Measurements from ENCODE around the gene MTHFD1L. TPM values are rescaled to one million over a fixed set of nuclear protein-coding genes. Genes with fewer than 3 reads are reported as not detected.
"Not testable (repeated sequence)": the region's sequence is repeated elsewhere in the genome, so short reads cannot be mapped to it uniquely, and the experiment has no call there.

The MTHFD1L gene
- total and polyA plus RNA-seq, 5 experiments from 2014 or later, result 3.8 to 20.1 (median 8.3) TPM

DNA sequence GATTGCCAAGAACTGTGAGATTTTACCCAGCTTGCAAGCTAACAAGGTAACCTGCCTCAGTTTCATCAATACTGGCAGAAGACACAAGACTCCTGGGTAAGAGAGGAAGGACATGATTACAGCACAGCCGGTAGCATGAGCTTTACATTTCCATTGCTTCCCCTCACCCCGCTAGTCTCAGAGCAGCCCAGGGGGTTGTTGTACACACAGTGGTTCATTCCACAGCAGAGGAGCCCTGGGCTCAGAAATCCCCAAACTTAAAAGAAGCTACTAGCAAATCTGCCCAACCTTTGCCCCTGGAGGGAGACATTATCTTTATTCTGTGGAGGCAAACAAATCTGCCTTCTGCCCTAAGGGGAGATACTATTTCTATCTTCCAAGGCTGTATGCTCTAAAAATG is 17.1 kb upstream of the MTHFD1L start:
- peaks cover 0 to 12% (median 6%) of the 10 kb centered on the region in 5 donors for H3K27me3 Mint-ChIP-seq
- H3K27ac Mint-ChIP-seq, result no peak overlapping the region
- H3K9me3 Mint-ChIP-seq, result no peaks in the 10 kb centered on the region
- POLR2A ChIA-PET, result no interaction called here
- no peaks in the 10 kb centered on the region for H3K36me3 Mint-ChIP-seq
- H3K4me3 Mint-ChIP-seq, result no peak overlapping the region
- ATAC-seq, result no peak
- no peak for DNase-seq
- H3K4me1 Mint-ChIP-seq, result peaks cover 0 to 1% (median 0%) of the 10 kb centered on the region in 4 donors

- H3K27ac Mint-ChIP-seq, ATAC-seq, POLR2A ChIA-PET, H3K4me1 Mint-ChIP-seq, H3K4me3 Mint-ChIP-seq, H3K9me3 Mint-ChIP-seq, H3K36me3 Mint-ChIP-seq, DNase-seq: not testable (repeated sequence)
- H3K27me3 Mint-ChIP-seq, result peaks cover 3 to 12% (median 6%) of the 10 kb centered on the region in 5 donors
Measured at GRCh38 chr6:150854392-150854791, 11.1 kb upstream of the MTHFD1L start.

- peaks cover 3 to 12% (median 9%) of the 10 kb centered on the region in 5 donors for H3K27me3 Mint-ChIP-seq
- H3K36me3 Mint-ChIP-seq, H3K9me3 Mint-ChIP-seq, ATAC-seq, DNase-seq, H3K4me3 Mint-ChIP-seq, H3K27ac Mint-ChIP-seq, POLR2A ChIA-PET, H3K4me1 Mint-ChIP-seq: not testable (repeated sequence)
Measured at GRCh38 chr6:150855171-150855570, 10.3 kb upstream of the MTHFD1L start.

GRCh38 chr6:150857062-150857944 is 8.2 kb upstream of the MTHFD1L start:
- no peak for ATAC-seq
- DNase-seq, result no peak
- Mint-ChIP-seq H3K27me3 (peaks cover 5 to 18% (median 17%) of the 10 kb centered on the region in 5 donors), H3K27ac (no peak overlapping the region), H3K4me3 (no peak overlapping the region), H3K36me3 (no peaks in the 10 kb centered on the region), H3K4me1 (peaks cover 0 to 2% (median 0%) of the 10 kb centered on the region in 4 donors), H3K9me3 (no peaks in the 10 kb centered on the region)
- POLR2A ChIA-PET, result no interaction called here

GRCh38 chr6:150857945-150858308 is 7.6 kb upstream of the MTHFD1L start:
- DNase-seq (no peak), ATAC-seq (no peak)
- Mint-ChIP-seq H3K4me3 (no peak overlapping the region), H3K36me3 (no peaks in the 10 kb centered on the region), H3K9me3 (no peaks in the 10 kb centered on the region), H3K4me1 (peaks cover 0 to 2% (median 0%) of the 10 kb centered on the region in 4 donors), H3K27ac (no peak overlapping the region), H3K27me3 (peaks cover 8 to 24% (median 23%) of the 10 kb centered on the region in 5 donors)
- POLR2A ChIA-PET, result no interaction called here

DNA sequence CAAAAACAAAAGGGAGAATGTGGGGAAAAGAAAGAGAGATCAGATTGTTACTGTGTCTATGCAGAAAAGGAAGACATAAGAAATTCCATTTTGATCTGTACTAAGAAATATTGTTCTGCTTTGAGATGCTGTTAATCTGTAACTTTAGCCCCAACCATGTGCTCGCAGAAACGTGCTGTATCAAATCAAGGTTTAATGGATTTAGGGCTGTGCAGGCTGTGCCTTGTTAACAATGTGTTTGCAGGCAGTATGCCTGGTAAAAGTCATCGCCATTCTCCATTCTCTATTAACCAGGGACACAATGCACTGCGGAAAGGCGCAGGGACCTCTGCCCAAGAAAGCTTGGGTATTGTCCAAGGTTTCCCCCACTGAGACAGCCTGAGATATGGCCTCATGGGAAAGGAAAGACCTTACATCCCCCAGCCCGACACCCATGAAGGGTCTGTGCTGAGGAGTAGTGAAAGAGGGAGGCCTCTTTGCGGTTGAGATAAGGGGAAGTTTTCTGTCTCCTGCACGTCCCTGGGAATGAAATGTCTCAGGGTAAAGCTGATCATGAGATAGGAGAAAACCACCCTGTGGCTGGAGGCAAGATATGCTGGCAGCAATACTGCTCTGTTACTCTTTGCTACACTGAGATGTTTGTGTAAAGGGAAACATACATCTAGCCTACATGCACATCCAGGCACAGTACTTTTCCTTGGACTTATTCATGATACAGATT is 3.9 kb upstream of the MTHFD1L start:
- POLR2A ChIA-PET, ATAC-seq, H3K36me3 Mint-ChIP-seq, DNase-seq, H3K9me3 Mint-ChIP-seq, H3K4me3 Mint-ChIP-seq: not testable (repeated sequence)
- peak overlapping the region in 1 of 10 donors; percentile 35 for H3K27ac Mint-ChIP-seq
- H3K4me1 Mint-ChIP-seq, result peaks cover under 1 to 10% (median 7%) of the 10 kb centered on the region in 4 donors
- H3K27me3 Mint-ChIP-seq, result peaks cover 8 to 35% (median 21%) of the 10 kb centered on the region in 5 donors

- Mint-ChIP-seq H3K36me3 (peaks cover 0 to 2% (median 0%) of the 10 kb centered on the region in 3 donors), H3K4me1 (peaks cover 7 to 18% (median 13%) of the 10 kb centered on the region in 4 donors), H3K27ac (no peak overlapping the region), H3K4me3 (no peak overlapping the region), H3K27me3 (peaks cover 8 to 35% (median 21%) of the 10 kb centered on the region in 5 donors), H3K9me3 (no peaks in the 10 kb centered on the region)
- ATAC-seq (no peak), DNase-seq (no peak)
- POLR2A ChIA-PET, result no interaction called here
Measured at GRCh38 chr6:150863213-150863928, 2.1 kb upstream of the MTHFD1L start.

DNA sequence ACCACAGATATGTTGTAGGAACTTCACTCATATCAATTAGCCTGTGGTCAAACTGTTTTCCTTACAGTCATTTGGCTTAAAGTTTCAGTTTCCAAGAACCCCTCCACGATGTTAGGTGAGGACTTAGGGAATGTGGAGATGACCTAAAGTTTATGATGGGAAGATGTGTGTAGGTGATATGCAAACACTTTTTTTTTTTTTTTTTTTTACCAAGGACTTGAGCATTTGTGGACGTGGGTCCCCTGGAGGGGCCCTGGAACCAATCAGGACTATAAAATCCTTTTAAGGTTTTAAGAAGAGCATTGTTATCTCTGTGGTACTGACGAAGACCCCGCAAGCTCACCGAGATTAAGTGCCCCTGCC is 478 bp upstream of the MTHFD1L start:
- ATAC-seq (no peak), DNase-seq (no peak)
- Mint-ChIP-seq H3K27me3 (peaks cover 5 to 26% (median 17%) of the 10 kb centered on the region in 5 donors), H3K9me3 (no peaks in the 10 kb centered on the region), H3K27ac (peak overlapping the region in 8 of 10 donors; percentile 31 to 87 (median 76)), H3K4me3 (peak overlapping the region; percentile 68 to 92 (median 83)), H3K36me3 (peaks cover 0 to 2% (median 0%) of the 10 kb centered on the region in 3 donors), H3K4me1 (peaks cover 7 to 18% (median 13%) of the 10 kb centered on the region in 4 donors)
- POLR2A ChIA-PET, result interaction anchor here (0.7 kb wide), 1 partner anchor 72 kb away, joined by 4 read pairs; no protein-coding TSS in a partner anchor

- Mint-ChIP-seq H3K9me3 (no peaks in the 10 kb centered on the region), H3K4me3 (peak overlapping the region; percentile 79 to 97 (median 90)), H3K27ac (peak overlapping the region in 8 of 10 donors; percentile 62 to 92 (median 86)), H3K36me3 (peaks cover 0 to 2% (median 0%) of the 10 kb centered on the region in 3 donors), H3K4me1 (peaks cover 7 to 18% (median 13%) of the 10 kb centered on the region in 4 donors), H3K27me3 (peaks cover 4 to 26% (median 17%) of the 10 kb centered on the region in 5 donors)
- peak; percentile 76 to 81 for ATAC-seq
- DNase-seq, result peak; percentile 43 to 83 (median 54)
- POLR2A ChIA-PET, result interaction anchor here (0.5 to 1.6 kb wide), 2 partner anchors 524 to 601 kb away, joined by 3 to 4 read pairs; no protein-coding TSS in a partner anchor
Measured at GRCh38 chr6:150866147-150866990, 867 bp downstream of the MTHFD1L start.

- peak overlapping the region; percentile 79 to 97 (median 90) for H3K4me3 Mint-ChIP-seq
- ATAC-seq (no peak), DNase-seq (no peak)
- peak overlapping the region in 9 of 10 donors; percentile 44 to 89 (median 78) for H3K27ac Mint-ChIP-seq
- peaks cover 0 to 2% (median 0%) of the 10 kb centered on the region in 3 donors for H3K36me3 Mint-ChIP-seq
- POLR2A ChIA-PET, result interaction anchor here (0.7 to 1.6 kb wide), 3 partner anchors 523 to 1004 kb away, joined by 3 to 4 read pairs (median 3); no protein-coding TSS in a partner anchor
- peaks cover 3 to 19% (median 14%) of the 10 kb centered on the region in 5 donors for H3K27me3 Mint-ChIP-seq
- no peaks in the 10 kb centered on the region for H3K9me3 Mint-ChIP-seq
- peaks cover 6 to 18% (median 13%) of the 10 kb centered on the region in 4 donors for H3K4me1 Mint-ChIP-seq
Measured at GRCh38 chr6:150866991-150867501, 1.5 kb downstream of the MTHFD1L start.

DNA sequence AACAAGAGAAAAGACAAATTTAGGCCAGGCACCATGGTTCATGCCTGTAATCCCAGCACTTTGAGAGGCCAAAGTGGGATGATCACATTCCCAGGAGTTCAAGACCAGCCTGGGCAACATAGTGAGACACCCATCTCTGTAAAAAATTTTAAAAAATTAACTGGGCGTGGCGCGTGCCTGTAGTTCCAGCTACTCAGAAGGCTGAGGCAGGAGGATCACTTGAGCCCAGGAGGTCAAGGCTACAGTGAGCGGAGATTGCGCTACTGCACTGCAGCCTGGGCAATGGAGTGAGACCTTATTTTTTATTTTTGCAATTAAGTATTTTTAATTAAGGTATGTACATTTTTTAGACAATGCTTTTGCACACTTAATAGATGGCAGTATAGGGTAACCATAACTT is 3.3 kb downstream of the MTHFD1L start:
- ATAC-seq, result no peak
- H3K27me3 Mint-ChIP-seq, result peaks cover 0 to 2% (median 0%) of the 10 kb centered on the region in 5 donors
- H3K36me3 Mint-ChIP-seq, result no peaks in the 10 kb centered on the region
- no peak overlapping the region for H3K4me3 Mint-ChIP-seq
- H3K9me3 Mint-ChIP-seq, result no peaks in the 10 kb centered on the region
- POLR2A ChIA-PET, result no interaction called here
- no peak for DNase-seq
- peaks cover 5 to 18% (median 12%) of the 10 kb centered on the region in 4 donors for H3K4me1 Mint-ChIP-seq
- H3K27ac Mint-ChIP-seq, result peak overlapping the region in 1 of 10 donors; percentile 27
